Vagina (tissue), 2 donors: ENCODE measurements around the gene SEZ6L.

ENCODE experiments used
- CTCF ChIP-seq, 3 experiments: fragments of 450-650 bp in 2 of 3; fragments of 200-600 bp in 1 of 3; sonication (generic) in 1 of 3; IDR thresholded peaks; one replicate each; pipeline ENCODE4 v1.5.1; 2017 to 2019; ENCODE audit warnings: antibody characterized with exemption in 3 of 3, mild to moderate bottlenecking in 2 of 3, moderate library complexity in 2 of 3
- POLR2A ChIP-seq, 2 donors: fragments of 450-650 bp; IDR thresholded peaks; one replicate each; pipeline ENCODE4 v1.6.1; 2017; ENCODE audit warnings: antibody characterized with exemption in 2 of 2, mild to moderate bottlenecking in 2 of 2, moderate library complexity in 2 of 2

DNA sequence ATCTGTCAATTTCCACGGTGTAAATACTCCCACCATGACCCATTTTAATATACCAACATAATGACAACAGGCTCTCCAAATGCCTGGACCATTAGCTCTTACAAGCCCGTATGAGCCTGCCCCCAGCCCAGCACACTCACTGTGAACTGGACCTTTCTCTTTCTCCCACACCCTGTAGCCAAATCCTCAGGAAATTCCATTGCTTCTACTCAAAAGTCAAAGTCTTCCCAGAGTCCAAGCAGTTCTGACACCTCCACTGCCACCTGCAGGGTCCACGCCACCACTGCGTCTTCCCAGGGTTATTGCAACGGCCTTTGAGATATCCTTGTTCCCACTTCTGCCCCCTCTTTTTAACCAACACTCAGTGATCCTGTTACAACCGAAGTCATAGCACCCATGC lies 149.7 kb downstream of the SEZ6L start:
- no peak for TF ChIP-seq POLR2A (IDR thresholded peaks at IDR 0.05)
- no peak for TF ChIP-seq CTCF (IDR thresholded peaks at IDR 0.05)
